NCI-H1417 (cell line): ENCODE measurements around the gene DOCK1.
"Not testable (repeated sequence)": the region's sequence is repeated elsewhere in the genome, so short reads cannot be mapped to it uniquely, and the experiment has no call there.

ENCODE experiments used
- DNase-seq, 3 experiments: peaks; one replicate each; lab custom pipeline; 2025; lab: John Stamatoyannopoulos, UW

DOCK1 gene

DNA sequence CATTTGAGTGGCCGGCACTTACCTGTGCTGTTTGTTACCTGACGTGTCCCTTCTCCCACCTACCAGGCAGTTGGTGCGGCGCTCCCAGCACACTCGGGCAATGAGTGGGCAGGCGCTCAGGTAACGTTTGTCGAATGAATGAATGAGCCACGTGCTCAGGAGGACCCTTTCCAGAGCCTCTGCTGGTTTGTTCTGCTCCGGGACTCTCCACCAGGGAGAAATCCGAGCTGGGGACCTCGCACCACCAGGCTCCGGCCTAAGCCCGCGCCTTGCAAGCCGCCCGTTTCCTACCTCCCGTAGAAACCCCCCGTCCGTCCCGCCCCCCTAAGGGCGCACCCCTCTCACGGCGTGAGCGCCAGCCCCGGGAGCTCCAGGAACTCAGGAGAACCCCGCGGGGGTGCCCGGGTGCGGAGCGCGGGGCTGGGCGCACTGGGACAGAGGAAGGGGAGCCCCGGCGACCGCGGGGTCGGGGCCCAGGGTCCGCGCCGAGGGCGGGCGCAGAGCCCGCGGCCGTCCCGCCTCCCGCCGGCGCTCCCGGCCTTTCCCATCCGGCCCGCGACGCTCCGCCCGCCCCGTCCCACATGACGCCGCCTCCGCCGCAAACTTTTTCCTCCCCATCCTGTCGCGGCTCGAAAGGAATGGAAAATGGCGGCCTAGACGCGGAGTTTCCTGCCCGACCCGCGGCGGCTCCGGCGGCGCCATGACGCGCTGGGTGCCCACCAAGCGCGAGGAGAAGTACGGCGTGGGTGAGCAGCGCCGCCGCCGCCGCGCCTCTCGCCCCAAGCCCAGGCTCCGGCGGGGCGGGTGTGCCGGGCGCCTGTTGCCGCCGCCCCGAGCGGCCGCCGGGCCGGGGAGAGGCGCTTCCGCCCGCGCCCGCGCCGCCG is at the start of gene DOCK1:
Gene DOCK1 (plus strand): TSS at position 611 of the 884 bp plus-strand sequence. CDS start 90 bp downstream, at position 701.
- DNase-seq: no peak

DNA sequence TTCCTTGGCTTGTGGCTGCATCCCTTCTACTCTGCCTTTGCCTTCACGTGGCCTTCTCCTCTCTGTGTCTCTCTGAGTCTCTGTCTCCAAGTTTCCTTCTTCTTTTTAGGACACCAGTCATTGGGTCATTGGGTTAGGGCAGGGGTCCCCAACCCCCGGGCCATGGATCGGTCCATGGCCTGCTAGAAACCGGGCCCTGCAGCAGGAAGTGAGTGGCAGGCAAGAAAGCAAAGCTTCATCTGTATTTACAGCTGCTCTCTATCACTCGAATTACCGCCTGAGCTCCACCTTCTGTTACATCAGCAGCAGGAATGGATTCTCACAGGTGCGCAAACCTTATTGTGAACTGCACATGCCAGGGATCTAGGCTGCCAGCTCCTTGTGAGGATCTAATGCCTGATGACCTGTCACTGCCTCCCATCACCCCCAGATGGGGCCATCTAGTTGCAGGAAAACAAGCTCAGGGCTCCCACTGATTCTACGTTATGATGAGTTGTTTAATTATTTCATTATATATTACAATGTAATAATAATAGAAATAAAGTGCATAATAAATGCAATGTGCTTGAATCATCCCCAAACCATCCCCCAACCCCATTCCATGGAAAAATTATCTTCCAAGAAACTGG is 47.9 kb upstream of the DOCK1 start:
- DNase-seq: no peak

DNA sequence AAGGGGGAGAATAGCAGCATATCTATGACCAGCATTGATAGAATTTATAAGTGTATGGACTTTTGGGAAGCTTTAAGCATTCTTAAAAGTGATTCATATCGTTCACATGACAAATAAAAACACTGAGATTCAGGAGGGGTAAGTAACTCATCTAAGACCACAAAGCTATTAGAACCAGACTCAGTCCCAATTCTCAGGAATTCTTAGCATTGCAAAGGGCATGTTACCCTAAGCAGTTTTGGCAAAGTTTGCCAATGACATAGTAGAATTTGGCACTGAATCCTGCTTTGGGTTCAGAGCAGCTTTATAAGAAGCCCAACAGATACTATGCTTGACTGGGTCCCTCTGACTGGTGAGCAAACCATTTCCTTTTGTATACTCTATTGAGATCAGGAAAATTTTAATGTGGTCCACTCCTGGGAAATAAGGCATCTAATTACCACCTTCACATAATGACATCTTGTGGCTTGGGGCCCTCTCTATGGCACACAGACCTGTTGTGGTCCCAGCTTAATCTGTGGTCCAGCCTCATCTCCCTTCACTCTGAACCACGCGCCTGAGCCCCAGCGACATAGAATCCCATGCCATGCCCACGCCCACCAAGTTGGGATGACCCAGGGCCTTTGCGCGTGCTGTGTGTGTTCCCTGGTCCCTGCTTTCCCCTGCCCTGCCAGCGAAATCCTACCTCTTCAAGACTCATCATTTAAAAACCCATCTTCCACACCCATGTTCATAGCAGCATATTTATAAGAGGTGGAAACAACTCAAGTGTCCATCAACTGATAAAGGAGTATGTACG is 37.5 kb upstream of the DOCK1 start:
- DNase-seq: no peak

DNA sequence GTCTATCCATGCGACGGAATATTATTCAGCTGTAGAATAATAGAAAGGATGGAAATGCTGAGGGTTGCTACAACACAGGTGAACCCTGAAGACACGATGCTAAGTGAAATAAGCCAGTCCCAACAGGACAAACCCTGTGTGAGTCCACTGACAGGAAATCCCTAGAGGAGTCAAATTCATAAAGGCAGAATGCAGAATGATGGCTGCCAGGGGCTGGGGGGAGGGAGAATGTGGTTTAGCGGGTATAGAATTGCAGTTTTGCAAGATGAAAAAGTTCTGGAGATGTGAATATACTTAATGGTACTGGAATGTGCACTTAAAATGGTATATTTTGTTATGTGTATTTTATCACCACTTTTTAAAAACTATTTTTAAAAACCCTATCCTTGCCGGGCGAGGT is 36.9 kb upstream of the DOCK1 start:
- DNase-seq: no peak

DNA sequence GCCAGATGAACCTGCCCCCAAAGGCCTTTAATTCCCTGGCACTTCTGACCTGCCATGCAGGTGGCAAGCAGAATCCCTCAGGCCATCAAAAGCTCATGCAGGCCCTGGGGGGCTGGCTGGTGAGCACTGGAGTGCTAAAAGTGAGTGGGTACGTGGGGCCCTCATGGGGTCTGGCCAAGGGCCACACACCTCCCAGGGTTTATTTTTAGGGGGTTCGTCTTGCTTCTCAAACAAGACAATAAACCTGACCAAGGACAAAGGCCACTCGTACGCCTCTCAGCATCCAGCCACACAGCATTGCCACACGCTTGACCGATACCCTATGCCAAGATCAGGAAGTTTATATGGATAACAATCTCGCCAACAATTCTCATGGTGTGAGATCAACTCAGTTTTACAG is 33.1 kb upstream of the DOCK1 start:
- no peak for DNase-seq

DNA sequence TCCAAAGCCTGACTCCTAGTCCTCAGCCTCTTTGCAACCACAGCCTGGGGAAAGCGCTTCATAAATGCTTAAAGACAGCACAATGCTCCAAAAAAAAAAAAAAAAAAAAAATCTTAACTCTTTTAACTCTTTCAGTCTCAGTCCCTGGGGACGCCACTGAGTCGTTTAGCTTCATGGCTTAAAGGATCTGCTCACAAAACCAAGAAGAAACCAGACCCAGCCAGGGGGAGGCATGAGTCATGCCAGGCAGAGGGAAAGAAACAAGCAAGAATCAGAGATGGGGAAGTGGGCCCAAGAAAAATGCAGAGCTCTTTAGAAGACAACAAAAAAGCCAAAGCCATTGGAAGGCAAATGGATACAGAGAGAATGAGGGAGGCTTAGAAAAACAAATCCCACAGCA is 32.5 kb upstream of the DOCK1 start:
- DNase-seq: no peak

DNA sequence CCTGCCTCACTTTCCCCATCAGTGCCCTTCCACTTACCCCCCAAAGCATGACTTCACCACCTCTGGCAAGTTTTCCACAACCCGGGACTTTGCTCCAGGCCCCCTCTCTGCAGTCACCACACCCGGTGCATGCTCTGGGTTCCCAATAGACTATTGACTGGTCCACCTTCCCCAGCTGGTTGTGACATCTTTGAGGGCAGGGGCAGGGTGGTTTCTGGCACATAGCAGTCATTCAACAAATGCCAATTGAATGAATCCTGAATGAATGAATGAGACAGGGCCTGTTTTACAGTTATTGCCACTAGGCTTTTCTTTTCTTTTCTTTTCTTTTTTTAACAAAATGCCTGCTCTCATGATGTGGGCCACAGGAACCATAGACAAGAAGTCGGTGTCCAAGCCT is 28.8 kb upstream of the DOCK1 start:
- DNase-seq: no peak

DNA sequence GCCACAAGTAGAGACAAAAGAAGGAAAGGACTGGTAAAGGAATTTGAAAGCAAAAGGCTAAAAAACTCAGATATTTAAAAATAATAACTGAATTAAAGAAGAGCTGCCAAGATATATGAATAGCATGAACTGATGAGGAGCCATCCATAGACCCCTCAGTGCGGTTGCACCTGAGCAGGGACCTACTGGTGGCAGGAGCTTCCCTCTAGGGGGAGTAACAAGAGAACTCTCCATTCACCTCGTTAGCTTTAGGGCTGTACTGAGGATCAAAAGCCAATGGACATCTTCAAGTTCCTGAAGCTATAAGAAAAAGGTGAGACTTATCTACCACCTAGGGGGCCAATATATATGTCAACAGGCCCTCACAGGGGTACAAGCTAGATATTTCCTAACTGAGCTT is 27.8 kb upstream of the DOCK1 start:
- no peak for DNase-seq

DNA sequence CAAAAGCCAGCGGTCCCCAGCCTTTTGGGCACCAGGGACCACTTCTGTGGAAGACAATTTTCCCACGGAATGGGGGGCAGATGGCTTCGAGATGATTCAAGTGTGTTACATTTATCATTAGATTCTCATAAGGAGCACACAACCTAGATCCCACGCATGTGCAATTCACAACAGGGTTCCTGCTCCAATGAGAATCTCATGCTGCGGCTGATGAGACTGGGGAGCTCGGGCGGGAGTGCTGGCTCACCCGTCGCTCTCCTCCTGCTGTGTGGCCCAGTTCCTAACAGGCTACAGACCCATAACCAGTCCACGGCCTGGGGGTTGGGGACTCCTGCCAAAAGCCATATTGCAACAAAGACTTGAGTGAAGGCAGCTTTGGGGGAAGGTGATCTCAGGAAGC is 26.6 kb upstream of the DOCK1 start:
- DNase-seq: no peak

DNA sequence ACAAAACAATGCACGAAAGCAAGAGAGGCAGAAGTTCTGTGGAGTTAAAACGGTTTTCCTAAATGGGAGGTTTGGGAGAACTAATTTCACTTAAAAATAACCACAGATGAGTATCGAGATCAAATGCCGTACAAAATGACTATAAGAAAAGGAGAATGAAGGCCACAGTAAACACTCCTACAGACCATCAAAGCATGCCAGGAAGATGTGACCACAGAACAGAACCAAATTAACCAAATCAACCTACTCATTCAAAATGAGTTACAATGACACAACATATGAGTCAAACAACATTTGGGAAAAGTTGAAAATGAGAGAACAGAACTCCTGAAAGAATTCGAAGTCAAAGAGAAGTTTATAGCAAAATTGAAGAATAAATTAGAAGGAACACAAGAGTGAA is 24.3 kb upstream of the DOCK1 start:
- DNase-seq: no peak

DNA sequence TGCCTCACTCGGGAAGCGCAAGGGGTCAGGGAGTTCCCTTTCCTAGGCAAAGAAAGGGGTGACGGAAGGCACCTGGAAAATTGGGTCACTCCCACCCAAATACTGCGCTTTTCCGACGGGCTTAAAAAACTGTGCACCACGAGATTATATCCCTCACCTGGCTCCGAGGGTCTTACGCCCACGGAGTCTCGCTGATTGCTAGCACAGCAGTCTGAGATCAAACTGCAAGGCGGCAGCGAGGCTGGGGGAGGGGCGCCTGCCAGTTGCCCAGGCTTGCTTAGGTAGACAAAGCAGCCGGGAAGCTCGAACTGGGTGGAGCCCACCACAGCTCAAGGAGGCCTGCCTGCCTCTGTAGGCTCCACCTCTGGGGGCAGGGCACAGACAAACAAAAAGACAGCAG is 23.2 kb upstream of the DOCK1 start:
- not testable (repeated sequence) for DNase-seq

DNA sequence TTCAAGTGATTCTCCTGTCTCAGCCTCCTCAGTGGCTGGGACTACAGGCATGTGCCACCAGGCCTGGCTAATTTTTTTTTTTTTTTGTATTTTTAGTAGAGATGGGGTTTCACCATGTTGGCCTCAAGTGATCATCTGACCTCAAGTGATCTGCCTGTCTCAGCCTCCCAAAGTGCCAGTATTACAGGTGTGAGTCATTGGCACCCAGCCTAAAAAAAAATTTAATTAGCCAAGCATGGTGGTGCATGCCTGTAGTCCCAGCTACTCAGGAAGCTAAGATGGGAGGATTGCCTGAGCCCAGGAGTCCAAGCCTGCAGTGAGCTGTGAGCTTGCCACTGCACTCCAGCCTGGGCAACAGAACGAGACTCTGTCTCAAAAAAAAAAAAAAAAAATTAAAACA is 16.8 kb upstream of the DOCK1 start:
- not testable (repeated sequence) for DNase-seq

DNA sequence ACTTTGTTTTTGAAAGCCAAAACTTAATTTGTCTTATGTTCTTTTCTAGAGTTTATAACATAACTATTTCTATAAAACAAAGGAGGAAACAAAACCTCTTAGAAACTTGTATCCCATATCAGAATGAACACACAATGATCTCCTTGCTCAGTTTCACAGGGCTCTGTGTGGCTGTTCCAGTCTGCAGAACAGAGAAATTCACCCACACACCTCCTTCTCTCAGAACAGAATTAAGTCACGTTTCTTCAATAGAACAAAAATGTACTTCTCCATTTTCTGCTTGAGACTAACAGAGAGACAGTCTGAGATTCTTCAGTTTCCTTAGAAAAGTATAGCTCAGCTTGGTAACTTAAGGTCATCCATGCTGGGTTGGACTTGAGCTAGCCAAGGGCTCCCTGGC is 15.8 kb upstream of the DOCK1 start:
- DNase-seq: no peak

DNA sequence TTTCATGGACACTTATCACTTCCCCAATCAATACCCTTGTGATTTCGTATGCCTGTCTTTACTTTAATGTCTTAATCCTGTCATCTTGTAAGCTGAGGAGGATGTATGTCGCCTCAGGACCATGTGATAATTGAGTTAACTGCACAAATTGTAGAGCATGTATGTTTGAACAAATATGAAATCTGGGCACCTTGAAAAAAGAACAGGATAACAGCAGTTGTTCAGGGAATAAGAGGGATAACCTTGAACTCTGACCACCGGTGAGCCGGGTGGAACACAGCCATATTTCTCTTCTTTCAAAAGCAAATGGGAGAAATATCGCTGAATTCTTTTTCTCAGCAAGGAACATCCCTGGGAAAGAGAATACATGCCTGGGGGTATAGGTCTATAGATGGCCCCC is 14.4 kb upstream of the DOCK1 start:
- DNase-seq: not testable (repeated sequence)

DNA sequence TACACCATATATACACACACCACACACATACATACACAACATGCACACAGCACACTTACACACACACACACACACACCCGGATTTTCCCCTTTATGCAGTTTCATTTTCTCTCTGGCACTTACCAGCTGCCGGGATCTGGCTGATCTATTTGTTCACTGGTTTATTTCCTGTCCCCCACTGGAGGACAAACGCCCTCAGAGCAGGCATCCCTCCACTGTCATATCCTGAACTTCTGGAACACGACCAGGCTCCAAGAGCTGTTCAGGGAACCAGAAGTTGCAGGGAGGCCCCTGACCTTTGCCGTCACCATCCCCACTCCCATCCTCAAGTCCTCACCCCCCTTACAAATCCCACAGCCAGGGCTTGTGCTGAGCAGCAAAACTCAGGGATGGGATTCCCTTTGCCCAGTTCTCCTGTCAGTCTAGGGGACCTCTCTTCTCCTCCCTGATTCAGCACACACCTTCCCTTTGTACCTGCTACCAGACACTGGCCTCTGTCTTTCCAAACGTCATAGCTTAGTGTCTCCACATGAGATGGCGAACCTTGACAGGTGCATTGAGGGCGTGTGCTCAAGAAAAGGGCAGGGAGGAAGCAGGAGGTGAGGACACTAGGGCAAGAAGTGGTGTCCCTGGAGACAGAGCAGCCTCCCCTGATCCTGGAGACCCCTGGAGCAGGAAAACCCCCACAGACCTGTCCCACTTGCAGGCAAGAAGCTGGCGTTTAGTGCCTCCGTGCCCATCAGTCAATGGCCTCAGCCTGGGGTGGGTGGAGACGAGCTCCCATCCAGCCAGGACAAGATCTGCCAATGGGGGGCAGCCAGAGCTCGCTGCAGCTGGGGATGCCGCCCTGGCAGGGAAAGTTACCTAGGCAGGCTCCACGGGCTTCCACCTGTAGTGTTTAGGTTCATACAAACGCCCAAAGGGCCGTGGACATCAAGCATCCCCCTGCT is 12.7 kb upstream of the DOCK1 start:
- DNase-seq: no peak

DNA sequence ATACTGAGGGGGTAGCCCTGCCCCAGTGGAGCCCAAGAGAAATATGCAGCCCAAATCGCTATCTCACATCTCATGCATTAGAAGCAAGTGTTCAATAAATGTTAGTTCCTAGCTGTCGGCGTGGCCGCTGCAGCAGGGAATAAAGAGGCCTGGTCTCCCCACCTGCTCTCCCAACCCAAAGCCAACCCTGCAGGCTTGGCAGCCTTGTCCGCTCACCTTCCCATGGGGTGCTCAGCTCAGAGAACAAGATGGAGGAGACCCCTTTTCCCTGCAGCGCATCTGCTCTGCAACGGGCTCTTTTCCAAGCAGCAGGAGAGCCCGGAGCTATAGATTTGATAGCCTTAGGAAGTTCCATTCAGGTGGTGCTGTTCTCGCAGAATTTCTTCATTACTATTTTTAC is 12.0 kb upstream of the DOCK1 start:
- DNase-seq: no peak

DNA sequence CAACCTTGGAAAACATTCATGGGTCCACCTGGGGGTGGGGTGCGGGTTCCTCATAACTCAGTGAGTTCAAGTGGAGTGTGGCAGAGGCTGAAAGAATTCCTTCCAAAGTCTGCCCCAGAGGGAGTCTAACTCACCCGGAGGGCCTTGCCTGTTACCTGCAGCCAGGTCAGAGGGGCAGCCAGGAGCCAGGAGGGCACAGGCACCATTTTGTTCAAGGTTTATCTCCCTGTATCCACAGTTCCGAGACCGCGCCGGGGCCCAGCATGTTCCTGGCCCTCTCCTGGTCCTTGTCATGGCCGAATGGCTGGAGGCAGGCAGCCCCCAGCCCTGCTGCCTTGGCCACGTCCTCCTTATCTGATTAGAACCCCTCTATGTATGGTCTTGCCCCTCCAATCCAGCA is 11.4 kb upstream of the DOCK1 start:
- DNase-seq: no peak

DNA sequence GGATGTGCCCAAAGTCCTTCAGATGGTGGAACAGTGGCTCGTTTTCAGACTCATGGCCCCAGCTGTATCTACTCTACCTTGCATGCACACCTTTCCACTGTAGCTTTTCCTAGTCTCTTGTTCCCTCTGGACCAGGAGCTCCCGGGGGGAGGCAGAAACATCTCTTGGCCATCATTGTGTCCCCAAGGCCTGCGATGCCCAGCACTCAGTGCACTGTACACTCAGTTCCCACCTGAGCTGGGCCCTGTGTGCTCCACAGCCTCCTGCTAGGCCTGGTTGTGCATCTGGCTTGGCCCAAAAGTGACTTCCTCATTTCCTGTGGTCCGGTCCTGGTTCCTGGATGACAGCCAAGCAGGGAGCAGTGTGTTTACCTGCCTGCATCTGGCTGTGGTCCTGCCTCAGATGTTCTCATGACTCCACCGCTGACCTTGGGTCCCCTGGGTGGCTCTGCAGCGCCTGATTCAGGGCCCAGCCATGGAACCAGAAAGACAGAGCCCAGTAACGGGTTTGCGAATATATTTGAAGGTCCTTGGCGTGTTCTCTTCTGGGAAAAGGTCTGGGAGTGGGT is 9.9 kb upstream of the DOCK1 start:
- no peak for DNase-seq

DNA sequence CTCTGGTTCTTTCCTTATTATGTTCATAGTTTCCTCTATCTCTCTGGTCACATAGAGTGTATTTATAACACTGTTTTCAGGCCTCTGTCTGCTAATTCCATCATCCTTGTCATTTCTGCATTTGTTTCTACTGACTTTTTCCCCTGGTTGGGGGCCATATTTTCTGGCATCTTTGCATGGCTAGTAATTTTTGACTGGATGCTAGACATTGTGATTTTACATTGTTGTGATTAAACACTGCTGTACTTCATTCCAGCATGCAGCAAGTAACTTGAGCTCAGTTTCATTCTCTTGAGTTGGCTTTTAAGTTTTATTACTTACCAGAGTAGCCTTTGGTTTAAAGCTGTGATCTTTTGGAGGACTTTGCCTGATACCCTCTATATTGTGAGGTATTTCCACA is 6.8 kb upstream of the DOCK1 start:
- no peak for DNase-seq

DNA sequence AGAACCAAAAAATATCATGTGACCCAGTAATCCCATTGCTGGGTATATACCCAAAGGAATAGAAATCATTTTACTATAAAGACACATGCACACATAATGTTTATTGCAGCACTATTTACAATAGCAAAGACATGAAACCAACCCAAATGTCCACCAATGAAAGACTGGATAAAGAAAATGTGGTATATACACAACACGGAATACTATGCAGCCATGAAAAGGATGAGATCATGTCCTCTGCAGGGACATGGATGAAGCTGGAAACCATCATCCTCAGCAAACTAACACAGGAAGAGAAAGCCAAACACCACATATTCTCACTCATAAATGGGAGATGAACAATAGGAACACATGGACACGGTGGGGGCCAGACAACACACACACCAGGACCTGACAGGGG is 5.7 kb upstream of the DOCK1 start:
- not testable (repeated sequence) for DNase-seq

DNA sequence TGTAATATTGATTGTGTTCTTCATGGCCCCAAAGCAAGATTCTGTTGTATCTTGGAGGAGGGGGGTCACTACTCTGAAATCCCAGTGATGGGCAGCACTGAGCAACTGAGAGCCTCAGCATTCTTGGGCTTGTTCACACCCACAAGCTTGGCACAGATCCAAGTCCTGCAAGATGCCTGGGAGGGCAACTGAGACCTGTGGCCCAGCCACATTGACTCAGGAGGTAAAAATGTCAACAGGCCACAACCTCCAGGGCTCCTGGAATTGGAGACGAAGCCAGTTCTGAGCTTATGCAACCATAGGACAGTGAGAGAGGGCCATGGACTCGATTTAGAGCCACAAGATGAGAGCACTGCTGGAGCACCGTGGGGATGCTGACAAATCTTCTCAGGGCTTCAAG is 3.1 kb upstream of the DOCK1 start:
- DNase-seq: no peak
